EH (cell line): ENCODE data around the gene TPRA1.
A peak's percentile ranks its signal among the peaks of the same experiment; 100 is the strongest.
"Not testable (repeated sequence)": the region's sequence is repeated elsewhere in the genome, so short reads cannot be mapped to it uniquely, and the experiment has no call there.

ENCODE experiments used
- DNase-seq: peaks from one replicate; pipeline ENCODE4 v3.0.0-alpha.2; 2015; ENCODE audit warnings: low read depth

Gene TPRA1

DNA sequence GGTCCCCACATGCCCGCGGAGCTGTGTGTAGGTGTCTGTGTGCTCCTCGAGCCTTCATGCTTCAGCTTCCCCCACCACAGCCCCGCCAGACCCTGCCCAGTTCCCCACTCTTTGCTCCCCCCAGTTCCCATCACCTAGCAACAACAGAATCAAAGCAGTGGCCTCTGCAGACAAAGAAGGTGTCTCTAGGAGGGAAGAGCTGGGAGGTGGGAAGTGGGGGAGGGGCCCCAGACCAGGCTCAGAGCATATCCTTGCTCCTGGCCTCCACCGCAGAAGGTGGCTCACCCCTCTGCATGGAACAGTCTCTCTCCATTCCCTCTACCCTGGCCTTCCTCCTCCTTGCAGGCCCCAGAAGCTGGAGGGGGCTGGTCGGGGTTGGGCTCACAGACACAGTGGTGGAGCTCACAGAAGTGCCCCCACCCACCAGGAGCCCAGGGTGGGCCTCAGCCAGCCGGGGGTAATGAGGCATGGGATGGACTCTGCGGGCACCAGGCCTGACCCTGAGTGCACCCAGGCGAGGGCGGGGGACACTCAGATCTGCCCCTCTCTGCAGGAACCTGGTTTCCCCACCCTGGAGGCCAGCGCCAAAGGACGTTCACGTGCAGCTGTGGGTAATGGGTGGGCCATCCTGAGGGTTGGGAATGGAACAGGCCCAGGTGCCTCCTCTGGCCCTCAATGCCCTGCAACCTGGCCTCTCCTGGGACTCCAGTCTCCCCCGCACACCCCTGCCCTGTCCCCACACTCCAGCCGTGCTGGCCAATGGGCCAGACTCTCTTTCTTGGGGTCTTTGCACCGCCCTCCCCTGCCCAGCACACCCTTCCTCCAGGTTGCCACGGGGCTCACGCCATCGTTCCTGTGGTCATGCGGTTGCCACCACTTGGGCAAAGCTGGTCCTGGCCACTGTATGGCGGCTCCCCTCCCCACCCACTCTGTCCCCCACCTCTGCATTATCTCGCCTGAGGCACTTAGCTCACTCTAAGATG lies 53.4 kb downstream of the TPRA1 start:
- no peak for DNase-seq

DNA sequence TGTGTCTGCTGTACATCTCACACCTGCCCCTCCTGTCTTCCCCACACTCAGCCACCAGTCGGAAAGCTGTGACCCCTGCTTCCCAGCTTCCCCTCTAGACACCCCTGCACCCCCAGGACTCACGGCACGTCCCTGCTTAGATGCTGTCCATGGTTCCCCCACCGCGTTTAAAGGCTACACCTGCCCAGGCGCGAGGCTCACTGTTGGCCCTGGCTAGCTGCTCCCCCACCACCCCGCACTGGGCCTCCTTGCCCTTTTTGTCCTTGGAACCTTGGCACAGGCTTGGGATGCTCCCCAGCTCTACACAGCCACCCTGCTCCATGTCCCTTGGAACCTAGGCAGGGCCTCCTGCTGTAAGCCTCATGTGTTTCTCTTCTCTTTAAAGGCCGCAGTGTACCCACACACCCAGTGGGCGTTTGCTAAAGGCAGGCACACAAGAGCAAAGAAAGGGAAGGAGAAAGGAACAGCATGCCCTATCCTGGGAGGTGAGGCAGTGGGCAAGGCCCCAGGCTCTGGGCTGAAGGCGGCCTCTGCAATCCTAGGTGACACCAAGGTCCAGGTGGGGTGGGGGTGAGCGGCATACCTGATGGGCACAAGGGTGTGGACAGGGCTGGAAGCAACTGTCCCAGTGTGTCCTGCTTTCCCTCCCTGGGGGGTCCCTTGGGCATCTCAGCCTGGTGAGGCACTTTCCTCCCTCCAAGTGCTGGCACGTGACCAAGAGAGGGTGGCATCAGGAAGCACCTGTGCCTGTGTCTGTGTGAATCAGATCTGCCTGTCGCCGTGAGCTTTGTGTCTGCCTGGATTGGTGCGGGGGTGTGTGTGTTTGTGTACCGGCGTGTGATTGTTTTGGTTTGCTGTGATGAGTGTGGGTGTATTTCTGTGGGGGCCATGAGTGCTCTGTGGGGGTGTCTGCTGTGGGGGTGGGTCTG lies 54.4 kb downstream of the TPRA1 start:
- DNase-seq = no peak

DNA sequence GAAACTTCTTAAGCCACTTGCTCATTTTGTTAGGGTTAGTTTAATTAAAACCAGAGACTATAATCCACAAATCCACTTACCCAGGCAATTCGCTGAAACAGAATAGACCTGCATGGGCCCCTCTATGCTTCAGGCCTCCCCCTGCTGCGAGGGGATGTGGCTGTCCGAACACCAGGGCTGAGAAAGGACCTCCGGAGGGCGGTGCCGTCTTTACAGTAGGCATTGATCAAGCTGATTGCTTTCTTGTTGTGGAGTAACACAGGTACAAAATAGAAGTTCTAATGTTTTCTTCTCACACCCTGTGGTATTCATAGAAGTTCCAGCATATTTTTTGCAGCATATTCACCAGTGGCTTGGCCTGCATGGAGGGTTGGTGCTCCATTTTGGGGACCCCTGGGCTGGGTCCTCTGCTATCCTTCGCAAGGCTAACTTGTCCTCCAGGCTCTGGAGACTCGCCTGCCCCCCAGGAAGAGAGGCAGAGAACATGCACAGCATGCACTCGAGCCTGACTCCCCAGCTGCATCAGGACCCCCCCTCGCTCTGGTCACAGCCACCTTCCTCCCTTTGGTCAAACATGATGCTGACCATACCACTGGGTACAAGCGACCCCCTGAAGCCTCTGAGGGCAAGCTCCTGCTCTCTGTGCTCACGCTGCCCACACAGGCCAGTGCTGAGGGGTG lies 55.3 kb downstream of the TPRA1 start:
- DNase-seq = no peak

DNA sequence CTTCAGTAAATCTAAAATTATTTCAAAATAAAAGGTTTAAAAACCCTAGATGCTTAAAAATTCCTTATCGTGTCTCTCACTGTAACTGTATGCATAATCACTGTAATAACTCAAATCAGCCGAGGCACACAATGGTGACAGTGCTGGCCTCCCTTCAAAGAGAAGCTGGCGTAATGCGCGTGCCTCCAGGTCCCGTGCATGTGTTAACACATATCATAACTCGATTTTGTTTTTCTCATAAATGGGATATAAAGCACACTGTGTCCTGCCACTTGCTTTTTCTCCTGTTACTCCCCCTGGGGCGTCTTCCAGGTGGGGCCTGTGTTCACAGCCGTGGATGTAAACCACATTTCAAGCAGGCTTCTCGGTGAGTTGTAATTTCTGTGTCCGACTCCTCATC lies 56.0 kb downstream of the TPRA1 start:
- no peak for DNase-seq

DNA sequence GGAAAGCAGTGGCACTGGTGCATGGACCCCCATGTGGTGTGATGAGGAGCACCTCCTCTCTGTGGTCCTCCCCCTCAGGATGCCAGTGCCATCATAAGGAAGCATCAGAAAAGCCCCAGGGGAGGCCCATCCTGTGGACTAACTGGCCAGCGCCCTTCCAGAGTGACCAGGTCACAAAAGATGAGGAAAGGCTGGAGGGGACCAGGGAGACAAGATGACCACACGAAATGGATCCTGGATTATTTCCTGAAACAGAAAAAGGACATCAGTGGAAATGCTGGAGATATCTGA lies 56.4 kb downstream of the TPRA1 start:
- no peak for DNase-seq

DNA sequence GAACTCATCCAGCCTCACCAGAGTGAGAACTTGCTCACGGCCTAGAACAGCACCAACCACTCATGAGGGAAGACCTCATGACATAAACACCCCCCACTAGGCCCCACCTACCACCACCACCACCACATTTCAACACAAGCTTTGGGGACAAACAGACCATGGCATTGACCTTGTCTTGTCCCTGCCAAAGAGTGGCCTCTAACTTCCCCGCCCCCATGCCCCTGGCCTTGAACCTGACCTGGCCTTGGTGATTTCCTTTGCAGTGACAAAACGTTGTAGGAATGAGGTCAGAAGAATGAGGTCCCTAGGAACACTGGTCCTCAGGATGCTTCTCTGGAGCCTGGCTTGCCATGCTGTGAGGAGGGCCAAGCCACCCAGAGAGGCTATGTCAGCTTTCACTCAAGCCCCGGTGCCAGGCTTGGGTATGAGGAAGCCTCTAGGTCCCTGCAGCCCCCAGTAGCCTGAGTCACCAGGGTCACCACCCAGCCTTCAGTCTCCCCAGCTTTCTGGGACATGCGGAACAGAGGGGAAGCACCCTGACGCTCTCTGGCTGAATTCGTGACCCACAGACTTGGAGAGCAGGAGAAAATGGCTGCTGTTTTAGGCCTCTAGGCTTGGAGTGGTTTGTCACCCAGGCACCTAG lies 57.9 kb downstream of the TPRA1 start:
- no peak for DNase-seq

DNA sequence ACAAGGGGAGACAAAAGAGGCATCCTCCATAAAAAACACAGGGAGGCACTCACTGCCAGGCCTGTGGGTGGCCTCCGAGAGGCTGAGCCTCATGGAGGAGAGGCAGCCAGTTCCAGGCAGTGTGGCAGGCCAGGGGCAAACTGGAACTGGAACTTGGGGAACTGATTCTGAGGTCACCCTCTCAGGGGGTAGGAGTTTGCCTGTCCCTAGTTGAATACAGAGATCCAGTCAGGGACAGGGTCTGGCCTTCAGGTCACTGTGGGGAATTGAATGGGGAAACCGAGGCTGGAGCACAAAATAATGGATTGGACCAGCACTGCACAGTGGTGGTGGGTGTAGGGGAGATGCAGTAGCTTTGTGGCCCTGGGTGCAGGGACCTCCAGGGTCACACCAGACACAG lies 58.7 kb downstream of the TPRA1 start:
- no peak for DNase-seq

DNA sequence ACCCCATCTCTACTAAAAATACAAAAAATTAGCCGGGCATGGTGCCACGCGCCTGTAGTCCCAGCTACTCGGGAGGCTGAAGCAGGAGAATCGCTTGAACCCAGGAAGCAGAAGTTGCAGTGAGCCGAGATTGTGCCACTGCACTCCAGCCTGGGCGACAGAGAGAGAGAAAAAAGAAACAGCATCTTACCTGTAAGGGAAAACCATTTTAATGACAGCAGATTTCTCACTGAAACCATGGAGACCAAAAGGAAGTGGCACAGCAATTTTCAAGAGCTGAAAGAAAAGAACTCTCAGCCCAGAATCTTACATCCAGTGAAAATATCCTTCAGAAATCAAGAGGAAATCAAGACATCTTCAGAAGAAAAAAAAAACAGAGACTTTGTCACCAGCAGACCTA lies 59.7 kb downstream of the TPRA1 start:
- not testable (repeated sequence) for DNase-seq

DNA sequence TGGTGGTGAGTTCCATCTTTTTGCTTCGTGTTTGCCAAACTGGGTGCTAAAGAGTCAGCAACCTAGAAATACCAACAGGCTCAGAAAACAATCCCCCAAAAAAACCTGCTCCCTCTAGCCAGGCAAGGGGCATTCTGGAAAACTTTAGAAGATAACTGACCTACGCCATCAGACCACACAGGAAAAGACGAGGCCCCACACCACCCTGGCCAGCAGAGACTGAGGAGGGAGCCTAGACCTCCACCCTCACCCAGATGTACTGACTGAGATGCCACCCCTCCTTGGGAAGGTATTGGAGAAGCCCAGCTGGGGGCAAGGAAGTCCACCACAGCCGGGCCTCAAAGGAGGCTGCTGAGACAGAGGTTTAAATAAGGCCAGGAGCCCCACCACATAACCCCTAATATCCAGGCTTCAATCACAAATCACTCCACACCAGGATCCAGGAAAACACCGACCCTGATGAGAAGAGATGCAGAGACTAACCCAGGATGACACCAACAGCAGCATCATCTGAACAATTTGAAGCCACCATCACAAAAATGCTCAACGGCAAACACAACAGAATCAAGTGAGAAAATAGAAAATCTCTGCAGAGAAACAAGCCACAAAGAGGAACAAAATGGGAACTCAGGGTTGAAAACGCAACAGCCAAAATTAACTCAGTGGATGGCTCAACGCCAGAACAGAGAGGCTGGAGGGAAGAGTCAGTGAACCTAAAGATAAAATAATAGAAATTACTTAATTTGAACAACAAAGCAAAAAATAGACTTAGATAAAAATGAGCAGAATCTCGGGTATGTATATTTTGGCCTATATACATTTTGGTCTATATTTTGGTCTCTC lies 61.0 kb downstream of the TPRA1 start:
- DNase-seq = no peak

DNA sequence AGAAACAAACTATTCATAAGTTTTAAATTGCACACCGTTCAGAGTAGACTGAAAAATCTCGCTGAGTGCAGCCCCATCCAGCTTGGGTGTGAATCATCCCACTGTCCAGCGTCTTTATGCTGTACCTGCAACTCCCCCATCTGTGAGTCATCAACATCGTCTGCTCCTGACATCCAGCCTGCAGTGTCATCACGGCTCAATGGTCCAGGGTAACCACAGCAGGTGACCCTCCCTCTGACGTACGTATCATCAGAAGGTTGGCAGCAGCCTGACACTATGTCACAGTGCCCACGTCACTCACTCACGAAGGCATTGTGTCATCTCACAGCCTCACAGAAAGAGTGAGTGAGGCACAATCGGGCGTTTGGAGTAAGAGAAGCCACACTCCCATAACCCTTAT lies 65.2 kb downstream of the TPRA1 start:
- DNase-seq = peak; percentile 28

DNA sequence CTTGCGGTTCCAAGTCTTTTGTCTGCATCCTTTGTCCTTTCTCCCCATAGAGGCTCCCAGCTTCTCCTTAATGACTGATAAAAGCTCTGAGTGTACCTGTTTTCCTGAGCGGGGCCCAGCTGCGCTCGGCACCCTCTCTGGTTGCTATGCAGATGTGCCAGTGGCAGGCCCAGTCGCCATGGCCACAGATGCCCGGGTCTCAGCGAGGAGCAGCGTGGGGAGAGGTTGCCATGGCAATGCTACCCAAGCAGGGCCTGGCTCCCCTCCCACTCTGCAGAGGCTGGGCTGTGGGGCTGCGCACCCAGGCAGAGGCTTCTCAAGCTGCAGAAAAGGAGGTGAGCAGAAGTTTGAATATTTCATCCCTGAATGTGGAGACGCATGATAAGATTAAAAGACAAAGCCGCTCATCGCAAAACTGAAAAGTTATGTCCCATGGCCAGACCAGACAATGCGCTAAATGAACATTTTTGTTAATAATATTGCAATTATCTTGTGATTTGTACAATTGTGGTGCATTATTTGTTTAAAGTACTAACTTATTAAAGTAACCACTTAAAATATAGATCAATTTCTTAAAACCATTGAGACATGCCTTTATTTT lies 66.1 kb downstream of the TPRA1 start:
- DNase-seq = no peak
